ENCODE data around the gene ZFR. TPM values are rescaled to one million over a fixed set of nuclear protein-coding genes. Genes with fewer than 3 reads are reported as not detected.

Gene ZFR
- total and polyA plus RNA-seq, 9 of the 15 experiments (the other 6 are each of a cell fraction or from before 2014, with no cell fraction given) = 35.5 to 108 (median 71.1) TPM

DNA sequence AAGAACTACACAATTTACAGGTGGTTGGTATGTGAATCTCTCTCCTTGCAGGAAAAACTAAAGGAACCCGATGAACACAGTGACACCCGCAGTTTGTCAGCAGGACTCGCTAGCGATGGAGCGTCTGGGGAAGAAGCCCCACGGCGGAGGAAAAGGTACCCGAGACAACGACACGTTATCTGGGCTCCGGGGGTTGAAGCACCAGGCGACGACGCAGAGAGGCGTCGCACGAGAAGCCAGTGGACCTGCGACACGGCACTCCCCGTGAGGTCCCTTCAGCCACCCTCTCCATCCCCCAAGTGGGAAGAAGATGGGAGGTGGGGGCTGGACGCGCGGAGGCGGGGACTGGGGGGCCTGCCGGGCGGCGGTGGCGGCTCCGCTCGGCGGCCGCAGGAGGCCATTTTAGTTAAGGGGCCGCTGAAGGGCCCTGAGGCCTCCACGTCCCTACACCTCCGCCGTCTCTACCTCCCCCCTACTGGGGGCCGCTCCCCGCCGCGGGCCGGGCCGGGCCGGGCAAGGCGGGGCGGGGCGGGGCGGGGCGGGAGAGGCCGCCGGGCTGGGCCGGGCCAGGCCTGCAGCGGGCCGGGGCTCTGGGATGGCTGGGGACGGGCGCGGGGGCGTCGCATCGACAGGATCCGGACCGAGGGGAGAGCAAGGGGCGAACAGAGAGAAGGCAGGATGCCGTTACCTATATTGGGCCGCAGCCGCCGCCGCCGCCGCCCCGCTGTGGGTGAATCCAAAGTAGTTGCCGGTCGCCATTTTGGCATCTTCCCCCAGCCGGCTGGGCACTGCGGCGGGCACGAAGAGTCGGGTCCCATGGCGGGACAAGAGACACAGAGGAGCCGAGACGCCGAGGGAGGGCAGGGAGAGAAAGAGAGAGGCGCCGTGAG lies 754 bp downstream of the ZFR start (continued):
- TF ChIP-seq, protein P1, sequence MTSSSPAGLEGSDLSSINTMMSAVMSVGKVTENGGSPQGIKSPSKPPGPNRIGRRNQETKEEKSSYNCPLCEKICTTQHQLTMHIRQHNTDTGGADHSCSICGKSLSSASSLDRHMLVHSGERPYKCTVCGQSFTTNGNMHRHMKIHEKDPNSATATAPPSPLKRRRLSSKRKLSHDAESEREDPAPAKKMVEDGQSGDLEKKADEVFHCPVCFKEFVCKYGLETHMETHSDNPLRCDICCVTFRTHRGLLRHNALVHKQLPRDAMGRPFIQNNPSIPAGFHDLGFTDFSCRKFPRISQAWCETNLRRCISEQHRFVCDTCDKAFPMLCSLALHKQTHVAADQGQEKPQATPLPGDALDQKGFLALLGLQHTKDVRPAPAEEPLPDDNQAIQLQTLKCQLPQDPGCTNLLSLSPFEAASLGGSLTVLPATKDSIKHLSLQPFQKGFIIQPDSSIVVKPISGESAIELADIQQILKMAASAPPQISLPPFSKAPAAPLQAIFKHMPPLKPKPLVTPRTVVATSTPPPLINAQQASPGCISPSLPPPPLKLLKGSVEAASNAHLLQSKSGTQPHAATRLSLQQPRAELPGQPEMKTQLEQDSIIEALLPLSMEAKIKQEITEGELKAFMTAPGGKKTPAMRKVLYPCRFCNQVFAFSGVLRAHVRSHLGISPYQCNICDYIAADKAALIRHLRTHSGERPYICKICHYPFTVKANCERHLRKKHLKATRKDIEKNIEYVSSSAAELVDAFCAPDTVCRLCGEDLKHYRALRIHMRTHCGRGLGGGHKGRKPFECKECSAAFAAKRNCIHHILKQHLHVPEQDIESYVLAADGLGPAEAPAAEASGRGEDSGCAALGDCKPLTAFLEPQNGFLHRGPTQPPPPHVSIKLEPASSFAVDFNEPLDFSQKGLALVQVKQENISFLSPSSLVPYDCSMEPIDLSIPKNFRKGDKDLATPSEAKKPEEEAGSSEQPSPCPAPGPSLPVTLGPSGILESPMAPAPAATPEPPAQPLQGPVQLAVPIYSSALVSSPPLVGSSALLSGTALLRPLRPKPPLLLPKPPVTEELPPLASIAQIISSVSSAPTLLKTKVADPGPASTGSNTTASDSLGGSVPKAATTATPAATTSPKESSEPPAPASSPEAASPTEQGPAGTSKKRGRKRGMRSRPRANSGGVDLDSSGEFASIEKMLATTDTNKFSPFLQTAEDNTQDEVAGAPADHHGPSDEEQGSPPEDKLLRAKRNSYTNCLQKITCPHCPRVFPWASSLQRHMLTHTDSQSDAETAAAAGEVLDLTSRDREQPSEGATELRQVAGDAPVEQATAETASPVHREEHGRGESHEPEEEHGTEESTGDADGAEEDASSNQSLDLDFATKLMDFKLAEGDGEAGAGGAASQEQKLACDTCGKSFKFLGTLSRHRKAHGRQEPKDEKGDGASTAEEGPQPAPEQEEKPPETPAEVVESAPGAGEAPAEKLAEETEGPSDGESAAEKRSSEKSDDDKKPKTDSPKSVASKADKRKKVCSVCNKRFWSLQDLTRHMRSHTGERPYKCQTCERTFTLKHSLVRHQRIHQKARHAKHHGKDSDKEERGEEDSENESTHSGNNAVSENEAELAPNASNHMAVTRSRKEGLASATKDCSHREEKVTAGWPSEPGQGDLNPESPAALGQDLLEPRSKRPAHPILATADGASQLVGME (CRISPR knock-in tag; IDR thresholded peaks at IDR 0.05) = peak; percentile 67; the same call in 1 of the 2 replicates
- TF ChIP-seq GTF2E2 (tag; IDR thresholded peaks at IDR 0.05) (no peak), ZFP36 (IDR thresholded peaks at IDR 0.05; ENCODE audit: low read depth, low read length, partially characterized antibody) (peak; percentile 47), KDM1A (IDR thresholded peaks at IDR 0.05) (peak in 1 of 2 experiments; percentile 64; a peak in 1 of 4 replicates), TOE1 (IDR thresholded peaks at IDR 0.05; ENCODE audit: borderline replicate concordance) (0 out of 2 replicates have a peak, but pooled peaks have one; percentile 18), TOE1 (CRISPR knock-in tag; IDR thresholded peaks at IDR 0.05; ENCODE audit: borderline replicate concordance, low read depth) (no peak), CC2D1A (IDR thresholded peaks at IDR 0.05) (no peak), HDAC6 (IDR thresholded peaks at IDR 0.05; ENCODE audit: low read depth, low read length) (no peak), FOSL1 (tag; conservative IDR thresholded peaks at IDR 0.05) (peak; percentile 15; the same call in 1 of the 2 replicates), PPARD (CRISPR knock-in tag; IDR thresholded peaks at IDR 0.05) (no peak), ARID3B (CRISPR knock-in tag; IDR thresholded peaks at IDR 0.05; ENCODE audit: borderline replicate concordance) (no peak), PHF8 (IDR thresholded peaks at IDR 0.05; ENCODE audit: borderline replicate concordance, low read length) (peak; percentile 64; the same call in 1 of the 2 replicates), FUS (optimal IDR thresholded peaks at IDR 0.05; ENCODE audit: low read depth, low read length) (peak; percentile 10), ZNF134 (CRISPR knock-in tag; conservative IDR thresholded peaks at IDR 0.05) (peak; percentile 60), TRIM28 (IDR thresholded peaks at IDR 0.05) (no peak), ZNF764 (CRISPR knock-in tag; IDR thresholded peaks at IDR 0.05; ENCODE audit: low read depth) (no peak; the same call in 1 of the 2 replicates), CREM (IDR thresholded peaks at IDR 0.05; ENCODE audit: low read depth) (peak; percentile 65; the same call in 1 of the 2 replicates), CBFB (CRISPR knock-in tag; IDR thresholded peaks at IDR 0.05) (peak; percentile 53; the same call in 1 of the 2 replicates), HMGN3 (IDR thresholded peaks at IDR 0.05; ENCODE audit: borderline replicate concordance, extremely low read depth, insufficient read length, low read depth, low read length) (peak; percentile 31), ZNF282 (CRISPR knock-in tag; IDR thresholded peaks at IDR 0.05) (no peak), CREB1 (IDR thresholded peaks at IDR 0.05) (0 out of 2 replicates have a peak, but pooled peaks have one; percentile 30), CREB1 (CRISPR knock-in tag; IDR thresholded peaks at IDR 0.05) (0 out of 2 replicates have a peak, but pooled peaks have one; percentile 16)
